WERI-Rb-1 (cell line): ENCODE measurements around the gene LIN7B.
"Not testable (repeated sequence)": the region's sequence is repeated elsewhere in the genome, so short reads cannot be mapped to it uniquely, and the experiment has no call there.

Experiments used
- DNase-seq: peaks from one replicate; pipeline ENCODE4 v3.0.0-alpha.2; 2020
- H3K27ac ChIP-seq: fragments of 250-450 bp; sonication (Bioruptor Pico); 2 replicates; pipeline ENCODE4 v1.5.1; 2020; ENCODE audit warnings: mild to moderate bottlenecking, moderate library complexity
- H3K27me3 ChIP-seq: fragments of 250-450 bp; sonication (Bioruptor Pico); 2 replicates; pipeline ENCODE4 v1.5.1; 2021; ENCODE audit warnings: mild to moderate bottlenecking, low read depth, moderate library complexity; ENCODE audit not compliant: insufficient read depth, severe bottlenecking
- H3K36me3 ChIP-seq: fragments of 250-450 bp; sonication (Bioruptor Pico); 2 replicates; pipeline ENCODE4 v1.5.1; 2020; ENCODE audit warnings: mild to moderate bottlenecking, moderate library complexity
- H3K4me3 ChIP-seq: 2 replicates; pipeline ENCODE4 v1.5.1; 2011; ENCODE audit warnings: low read depth, mild to moderate bottlenecking, control low read depth, low read length
- H3K9me3 ChIP-seq: fragments of 250-450 bp; sonication (Bioruptor Pico); 2 replicates; pipeline ENCODE4 v1.5.1; 2021; ENCODE audit warnings: mild to moderate bottlenecking, moderate library complexity; ENCODE audit not compliant: severe bottlenecking
- TF ChIP-seq, protein P1 (sequence below): IDR thresholded peaks from 2 replicates; pipeline ENCODE4 v1.5.1; 2011; ENCODE audit warnings: low read depth, mild to moderate bottlenecking, control low read depth, inconsistent platforms, low read length

LIN7B gene

GRCh38 chr19:49119411-49120324, 5.5 kb downstream of the LIN7B start, which contains the start of gene PPFIA3:
Gene PPFIA3, plus strand, starts transcription at chr19:49119544. Its CDS starts 8,330 bp downstream, at chr19:49127874.
- no peak for DNase-seq
- TF ChIP-seq, protein P1, sequence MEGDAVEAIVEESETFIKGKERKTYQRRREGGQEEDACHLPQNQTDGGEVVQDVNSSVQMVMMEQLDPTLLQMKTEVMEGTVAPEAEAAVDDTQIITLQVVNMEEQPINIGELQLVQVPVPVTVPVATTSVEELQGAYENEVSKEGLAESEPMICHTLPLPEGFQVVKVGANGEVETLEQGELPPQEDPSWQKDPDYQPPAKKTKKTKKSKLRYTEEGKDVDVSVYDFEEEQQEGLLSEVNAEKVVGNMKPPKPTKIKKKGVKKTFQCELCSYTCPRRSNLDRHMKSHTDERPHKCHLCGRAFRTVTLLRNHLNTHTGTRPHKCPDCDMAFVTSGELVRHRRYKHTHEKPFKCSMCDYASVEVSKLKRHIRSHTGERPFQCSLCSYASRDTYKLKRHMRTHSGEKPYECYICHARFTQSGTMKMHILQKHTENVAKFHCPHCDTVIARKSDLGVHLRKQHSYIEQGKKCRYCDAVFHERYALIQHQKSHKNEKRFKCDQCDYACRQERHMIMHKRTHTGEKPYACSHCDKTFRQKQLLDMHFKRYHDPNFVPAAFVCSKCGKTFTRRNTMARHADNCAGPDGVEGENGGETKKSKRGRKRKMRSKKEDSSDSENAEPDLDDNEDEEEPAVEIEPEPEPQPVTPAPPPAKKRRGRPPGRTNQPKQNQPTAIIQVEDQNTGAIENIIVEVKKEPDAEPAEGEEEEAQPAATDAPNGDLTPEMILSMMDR = no peak
- Histone ChIP-seq H3K27ac (peak within 1 kb of the TSS; percentile 100), H3K4me3 (peak within 1 kb of the TSS; percentile 70), H3K27me3 (no peaks in the 10 kb centered on the region), H3K36me3 (peaks cover 7% of the 10 kb centered on the region), H3K9me3 (no peaks in the 10 kb centered on the region)

- H3K9me3 ChIP-seq = no peaks in the 10 kb centered on the region
- TF ChIP-seq, protein P1 = no peak
- H3K4me3 ChIP-seq = peak overlapping the region; percentile 70
- H3K36me3 ChIP-seq = peaks cover 7% of the 10 kb centered on the region
- no peak overlapping the region for H3K27ac ChIP-seq
- DNase-seq = no peak
- H3K27me3 ChIP-seq = no peaks in the 10 kb centered on the region
Observed at GRCh38 chr19:49120325-49120683, 6.1 kb downstream of the LIN7B start.

DNA sequence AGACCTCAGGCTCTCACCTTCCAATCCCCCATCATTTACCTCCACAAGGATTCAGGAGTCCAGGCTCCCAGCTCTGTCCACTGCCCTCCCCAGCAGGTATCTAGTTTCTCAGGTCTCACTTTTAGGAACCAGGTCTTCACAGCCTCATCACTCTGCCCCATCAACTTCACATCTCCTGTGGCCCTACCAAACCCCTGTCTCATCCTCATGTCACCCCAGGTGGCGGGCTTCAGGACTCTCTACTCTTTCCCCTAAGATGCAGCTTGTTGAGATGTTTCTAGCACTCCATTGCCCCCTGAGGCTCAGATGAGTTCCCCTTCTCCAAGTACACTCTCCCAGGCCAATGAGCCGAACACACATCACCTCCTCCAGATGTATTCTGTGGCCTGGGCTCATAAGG, 6.7 kb downstream of the LIN7B start:
- no peak overlapping the region for H3K27ac ChIP-seq
- H3K36me3 ChIP-seq = peaks cover 7% of the 10 kb centered on the region
- no peak for DNase-seq
- no peak overlapping the region for H3K4me3 ChIP-seq
- no peaks in the 10 kb centered on the region for H3K27me3 ChIP-seq
- H3K9me3 ChIP-seq = no peaks in the 10 kb centered on the region
- TF ChIP-seq, protein P1 = no peak

DNA sequence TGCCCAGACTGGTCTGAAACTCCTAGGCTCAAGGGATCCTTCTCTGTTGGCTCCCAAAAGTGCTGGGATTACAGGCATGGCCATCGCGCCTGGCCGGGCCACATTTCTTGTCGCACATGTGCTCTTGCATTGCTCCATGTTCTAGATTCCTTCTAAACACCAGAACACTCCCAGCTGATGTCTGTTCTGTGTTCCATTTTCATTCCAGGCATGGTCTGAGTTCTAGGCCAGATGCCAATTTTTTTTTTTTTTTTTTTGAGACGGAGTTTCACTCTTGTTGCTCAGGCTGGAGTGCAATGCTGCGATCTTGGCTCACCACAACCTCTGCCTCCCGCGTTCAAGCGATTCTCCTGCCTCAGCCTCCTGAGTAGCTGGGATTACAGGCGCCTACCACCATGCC, 7.7 kb downstream of the LIN7B start:
- DNase-seq, H3K36me3 ChIP-seq, H3K4me3 ChIP-seq, H3K9me3 ChIP-seq, H3K27ac ChIP-seq, H3K27me3 ChIP-seq: not testable (repeated sequence)

GRCh38 chr19:49123285-49123684, 9.1 kb downstream of the LIN7B start:
- not testable (repeated sequence) for H3K27ac ChIP-seq, DNase-seq, H3K4me3 ChIP-seq, H3K27me3 ChIP-seq, H3K9me3 ChIP-seq, H3K36me3 ChIP-seq

GRCh38 chr19:49125025-49125731, 11.0 kb downstream of the LIN7B start:
- H3K27ac ChIP-seq = peak overlapping the region; percentile 47
- H3K27me3 ChIP-seq = no peaks in the 10 kb centered on the region
- H3K9me3 ChIP-seq = no peaks in the 10 kb centered on the region
- TF ChIP-seq, protein P1 = no peak
- peak; percentile 70 for DNase-seq
- H3K4me3 ChIP-seq = peak overlapping the region; percentile 17; the same call in 1 of the 2 replicates
- H3K36me3 ChIP-seq = peaks cover 7% of the 10 kb centered on the region
